GM10266 (cell line): ENCODE data around the gene KRTAP19-7.

Experiments
- DNase-seq: peaks from one replicate; pipeline ENCODE4 v3.0.0; 2012; ENCODE audit errors: extremely low spot score
- TF ChIP-seq, protein P1 (sequence below): IDR thresholded peaks from 2 replicates; pipeline ENCODE4 v1.5.1; 2012; ENCODE audit warnings: mild to moderate bottlenecking, low read depth; ENCODE audit not compliant: control insufficient read depth, insufficient read depth; ENCODE audit errors: missing control alignments

KRTAP19-7 gene

DNA sequence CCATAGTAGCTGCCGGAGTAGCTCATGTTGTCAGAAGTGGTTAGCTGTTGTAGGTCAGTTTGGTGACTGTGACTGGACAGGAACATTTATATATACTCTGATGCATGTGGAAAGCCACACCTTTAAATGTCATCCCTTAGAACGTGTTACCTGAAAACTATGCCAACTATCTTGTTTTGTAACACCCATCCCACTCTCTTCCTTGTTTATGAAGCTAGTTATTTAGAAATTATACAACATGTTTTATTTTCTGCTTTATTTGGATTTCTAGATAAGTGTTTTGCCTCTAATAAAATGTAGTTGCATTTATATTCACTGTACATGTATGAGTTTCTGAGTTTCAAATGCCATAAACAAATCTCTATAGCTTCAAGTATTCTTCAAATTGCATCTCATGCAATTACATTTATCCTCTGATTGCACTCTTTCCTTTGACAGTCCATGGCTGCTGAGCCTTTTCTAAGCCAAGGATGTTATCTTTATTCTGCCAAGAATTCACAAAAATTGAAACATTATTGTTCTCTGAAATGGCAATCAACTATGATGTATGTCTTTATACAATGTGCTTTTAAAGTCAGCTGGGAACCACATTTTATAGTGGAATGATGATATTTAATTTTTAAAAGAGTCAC is at the start of gene KRTAP19-7:
Gene KRTAP19-7, minus strand, starts transcription at position 51 of the 632 bp plus-strand sequence. Its CDS starts 25 bp downstream, at position 26.
- TF ChIP-seq, protein P1, sequence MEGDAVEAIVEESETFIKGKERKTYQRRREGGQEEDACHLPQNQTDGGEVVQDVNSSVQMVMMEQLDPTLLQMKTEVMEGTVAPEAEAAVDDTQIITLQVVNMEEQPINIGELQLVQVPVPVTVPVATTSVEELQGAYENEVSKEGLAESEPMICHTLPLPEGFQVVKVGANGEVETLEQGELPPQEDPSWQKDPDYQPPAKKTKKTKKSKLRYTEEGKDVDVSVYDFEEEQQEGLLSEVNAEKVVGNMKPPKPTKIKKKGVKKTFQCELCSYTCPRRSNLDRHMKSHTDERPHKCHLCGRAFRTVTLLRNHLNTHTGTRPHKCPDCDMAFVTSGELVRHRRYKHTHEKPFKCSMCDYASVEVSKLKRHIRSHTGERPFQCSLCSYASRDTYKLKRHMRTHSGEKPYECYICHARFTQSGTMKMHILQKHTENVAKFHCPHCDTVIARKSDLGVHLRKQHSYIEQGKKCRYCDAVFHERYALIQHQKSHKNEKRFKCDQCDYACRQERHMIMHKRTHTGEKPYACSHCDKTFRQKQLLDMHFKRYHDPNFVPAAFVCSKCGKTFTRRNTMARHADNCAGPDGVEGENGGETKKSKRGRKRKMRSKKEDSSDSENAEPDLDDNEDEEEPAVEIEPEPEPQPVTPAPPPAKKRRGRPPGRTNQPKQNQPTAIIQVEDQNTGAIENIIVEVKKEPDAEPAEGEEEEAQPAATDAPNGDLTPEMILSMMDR = no peak

GRCh38 chr21:30605968-30606367 is 44.9 kb upstream of the KRTAP19-7 start:
- DNase-seq = no peak
- TF ChIP-seq, protein P1 = no peak

More for the DNA sequence above, at the start of gene KRTAP19-7:
- DNase-seq = no peak

- no peak for DNase-seq
- TF ChIP-seq, protein P1 = no peak
Observed at GRCh38 chr21:30600787-30601186, 39.7 kb upstream of the KRTAP19-7 start, which contains the start of gene KRTAP22-1. Gene KRTAP22-1, plus strand, starts transcription at chr21:30601087.

- TF ChIP-seq, protein P1 = no peak
- no peak for DNase-seq
Observed at GRCh38 chr21:30598802-30599201, 37.7 kb upstream of the KRTAP19-7 start, which contains the start of gene KRTAP6-2. Gene KRTAP6-2, minus strand, starts transcription at chr21:30598902. Its CDS starts 28 bp downstream, at chr21:30598874.

GRCh38 chr21:30592140-30592539 is 31.0 kb upstream of the KRTAP19-7 start, which contains the start of gene KRTAP6-3:
Gene KRTAP6-3, plus strand, starts transcription at chr21:30592440. Its CDS starts 6 bp downstream, at chr21:30592446.
- no peak for DNase-seq
- TF ChIP-seq, protein P1 = no peak

DNA sequence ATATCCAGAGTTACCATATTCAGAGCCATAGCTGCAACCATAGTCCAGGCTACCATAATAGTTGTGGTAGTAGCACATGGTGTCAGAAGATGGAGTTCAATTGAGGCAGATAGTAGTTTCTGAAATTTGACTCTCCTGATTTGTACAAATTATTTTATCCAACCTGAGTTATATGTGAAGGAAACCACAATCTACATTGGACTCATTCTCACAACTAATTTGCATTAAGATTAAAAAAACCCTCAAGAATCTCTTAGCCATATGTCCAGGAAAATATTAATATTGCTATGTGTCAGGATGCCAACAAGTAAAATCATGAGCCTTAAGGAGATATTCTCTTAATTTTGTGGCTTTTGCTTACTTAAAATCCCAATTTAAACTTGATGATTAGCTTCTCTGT is 29.2 kb upstream of the KRTAP19-7 start, which contains the start of gene KRTAP22-2:
Gene KRTAP22-2, minus strand, starts transcription at position 101 of the 400 bp plus-strand sequence.
- DNase-seq = no peak
- TF ChIP-seq, protein P1 = no peak

GRCh38 chr21:30582870-30583269 is 21.8 kb upstream of the KRTAP19-7 start:
- TF ChIP-seq, protein P1 = no peak
- no peak for DNase-seq
